ENCODE measurements around the gene ELF2.
A peak's percentile ranks its signal among the peaks of the same experiment; 100 is the strongest.

ELF2 gene

GRCh38 chr4:139176302-139177048, 543 bp downstream of the ELF2 start:
- Histone ChIP-seq H4K20me1 (ENCODE audit: insufficient read depth, low read length) (peaks cover 23% of the 10 kb centered on the region), H3K36me3 (ENCODE audit: insufficient read depth, low read length) (no peaks in the 10 kb centered on the region; the same call in 1 of the 2 replicates), H2AFZ (ENCODE audit: low read depth, low read length) (peak overlapping the region; percentile 75), H3K27ac (ENCODE audit: low read length) (peak overlapping the region; percentile 68), H3K79me2 (ENCODE audit: insufficient read depth, low read length) (peaks cover 52% of the 10 kb centered on the region), H3K4me1 (ENCODE audit: insufficient read depth, low read length) (peaks cover 31% of the 10 kb centered on the region), H3K4me3 (ENCODE audit: low read depth in 1 of 2, low read length in 2 of 2) (peak overlapping the region; percentile 74 to 84), H3K4me2 (ENCODE audit: insufficient read depth, low read length) (peak overlapping the region; percentile 93), H3K27me3 (ENCODE audit: insufficient read depth, low read length, poor library complexity) (no peaks in the 10 kb centered on the region), H3K9ac (ENCODE audit: low read depth, low read length) (peak overlapping the region; percentile 69), H3K9me3 (ENCODE audit: insufficient read depth, low read length, severe bottlenecking) (no peaks in the 10 kb centered on the region)
- TF ChIP-seq EZH2 (IDR thresholded peaks at IDR 0.05; ENCODE audit: borderline replicate concordance, low read depth, low read length, severe bottlenecking) (no peak), CTCF (IDR thresholded peaks at IDR 0.05; ENCODE audit: borderline replicate concordance, extremely low read depth, low read length, poor library complexity, severe bottlenecking) (no peak)
- ATAC-seq (ENCODE audit: insufficient read depth, low read depth) (peak; percentile 31), DNase-seq (peak; percentile 70)

GRCh38 chr4:139175646-139176301, 1.2 kb downstream of the ELF2 start:
- H4K20me1 ChIP-seq (ENCODE audit: insufficient read depth, low read length), result peaks cover 27% of the 10 kb centered on the region
- H3K4me2 ChIP-seq (ENCODE audit: insufficient read depth, low read length), result peak overlapping the region; percentile 93
- peaks cover 31% of the 10 kb centered on the region for H3K4me1 ChIP-seq (ENCODE audit: insufficient read depth, low read length)
- ATAC-seq (ENCODE audit: insufficient read depth, low read depth), result no peak
- H3K9ac ChIP-seq (ENCODE audit: low read depth, low read length), result peak overlapping the region; percentile 69
- H3K79me2 ChIP-seq (ENCODE audit: insufficient read depth, low read length), result peaks cover 59% of the 10 kb centered on the region
- no peaks in the 10 kb centered on the region; the same call in 1 of the 2 replicates for H3K36me3 ChIP-seq (ENCODE audit: insufficient read depth, low read length)
- H3K27ac ChIP-seq (ENCODE audit: low read length), result no peak overlapping the region; the same call in 1 of the 2 replicates
- peak overlapping the region; percentile 75 for H2AFZ ChIP-seq (ENCODE audit: low read depth, low read length)
- no peaks in the 10 kb centered on the region for H3K9me3 ChIP-seq (ENCODE audit: insufficient read depth, low read length, severe bottlenecking)
- H3K27me3 ChIP-seq (ENCODE audit: insufficient read depth, low read length, poor library complexity), result no peaks in the 10 kb centered on the region
- DNase-seq, result no peak
- TF ChIP-seq CTCF (IDR thresholded peaks at IDR 0.05; ENCODE audit: borderline replicate concordance, extremely low read depth, low read length, poor library complexity, severe bottlenecking) (no peak), EZH2 (IDR thresholded peaks at IDR 0.05; ENCODE audit: borderline replicate concordance, low read depth, low read length, severe bottlenecking) (no peak)
- peak overlapping the region; percentile 74 to 84; a peak in 3 of 4 replicates for H3K4me3 ChIP-seq (ENCODE audit: low read depth in 1 of 2, low read length in 2 of 2)

- TF ChIP-seq EZH2 (IDR thresholded peaks at IDR 0.05; ENCODE audit: borderline replicate concordance, low read depth, low read length, severe bottlenecking) (no peak), CTCF (IDR thresholded peaks at IDR 0.05; ENCODE audit: borderline replicate concordance, extremely low read depth, low read length, poor library complexity, severe bottlenecking) (no peak)
- Histone ChIP-seq H3K4me2 (ENCODE audit: insufficient read depth, low read length) (no peak overlapping the region), H2AFZ (ENCODE audit: low read depth, low read length) (no peak overlapping the region), H3K4me3 (ENCODE audit: low read depth in 1 of 2, low read length in 2 of 2) (no peak overlapping the region), H3K27ac (ENCODE audit: low read length) (no peak overlapping the region), H3K36me3 (ENCODE audit: insufficient read depth, low read length) (no peaks in the 10 kb centered on the region; the same call in 1 of the 2 replicates), H3K4me1 (ENCODE audit: insufficient read depth, low read length) (peaks cover 23% of the 10 kb centered on the region), H4K20me1 (ENCODE audit: insufficient read depth, low read length) (peaks cover 44% of the 10 kb centered on the region), H3K9ac (ENCODE audit: low read depth, low read length) (no peak overlapping the region), H3K9me3 (ENCODE audit: insufficient read depth, low read length, severe bottlenecking) (no peaks in the 10 kb centered on the region), H3K27me3 (ENCODE audit: insufficient read depth, low read length, poor library complexity) (no peaks in the 10 kb centered on the region), H3K79me2 (ENCODE audit: insufficient read depth, low read length) (peaks cover 92% of the 10 kb centered on the region)
- DNase-seq (no peak), ATAC-seq (ENCODE audit: insufficient read depth, low read depth) (no peak)
These were observed 4.9 kb downstream of the ELF2 start for GRCh38 chr4:139171876-139172691.

All from DND-41 (cell line).